ENCODE data around the gene HDAC2. TPM values are rescaled to one million over a fixed set of nuclear protein-coding genes. Genes with fewer than 3 reads are reported as not detected.
"Not testable (repeated sequence)": the region's sequence is repeated elsewhere in the genome, so short reads cannot be mapped to it uniquely, and the experiment has no call there.

Gene HDAC2
- total and polyA plus RNA-seq, 3 experiments from 2014 or later: 76.8 to 121 (median 115) TPM

DNA sequence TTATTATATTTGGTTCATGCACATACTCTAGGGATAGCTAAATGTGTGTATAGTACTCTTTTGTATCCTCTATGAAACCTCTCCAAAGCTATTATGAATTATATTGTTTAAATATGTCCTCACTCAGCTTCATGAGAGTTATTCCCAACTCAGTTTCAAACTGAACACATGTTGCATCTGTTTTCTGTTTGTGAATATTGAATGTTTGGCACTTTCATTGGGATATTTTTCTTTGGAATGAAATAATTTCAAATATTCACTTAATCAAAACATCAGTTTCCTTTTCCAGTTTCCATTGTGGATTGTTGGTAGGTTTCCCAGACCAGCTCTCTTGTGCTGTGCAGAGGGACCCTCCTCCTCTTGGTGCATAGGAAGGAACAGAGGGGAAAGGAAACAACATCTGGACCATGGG is 46.6 kb downstream of the HDAC2 start:
- POLR2A ChIA-PET: no interaction called here
- no peak for DNase-seq
- Histone ChIP-seq H3K36me3 (ENCODE audit: insufficient read depth, low read length) (no peaks in the 10 kb centered on the region), H3K27me3 (ENCODE audit: insufficient read depth, low read length, poor library complexity, severe bottlenecking) (no peaks in the 10 kb centered on the region), H3K27ac (ENCODE audit: low read depth, low read length) (no peak overlapping the region), H3K4me1 (ENCODE audit: insufficient read depth, low read length) (no peaks in the 10 kb centered on the region), H3K4me3 (ENCODE audit: low read length) (no peak overlapping the region), H3K9me3 (ENCODE audit: low read length) (no peaks in the 10 kb centered on the region)
- H3K27ac Mint-ChIP-seq: no peak overlapping the region
- H3K4me3 Mint-ChIP-seq: no peak overlapping the region
- peaks cover 0 to 1% (median 0%) of the 10 kb centered on the region in 3 donors for H3K36me3 Mint-ChIP-seq
- CTCF ChIA-PET: interaction anchor here (5.0 kb wide), 1 partner anchor 15 kb away, joined by 23 read pairs; no protein-coding TSS in a partner anchor
- H3K4me1 Mint-ChIP-seq: peaks cover 12 to 17% (median 15%) of the 10 kb centered on the region in 3 donors
- H3K27me3 Mint-ChIP-seq: peaks cover 5 to 10% of the 10 kb centered on the region in 2 donors
- peaks cover 4 to 10% (median 6%) of the 10 kb centered on the region in 5 donors for H3K9me3 Mint-ChIP-seq

DNA sequence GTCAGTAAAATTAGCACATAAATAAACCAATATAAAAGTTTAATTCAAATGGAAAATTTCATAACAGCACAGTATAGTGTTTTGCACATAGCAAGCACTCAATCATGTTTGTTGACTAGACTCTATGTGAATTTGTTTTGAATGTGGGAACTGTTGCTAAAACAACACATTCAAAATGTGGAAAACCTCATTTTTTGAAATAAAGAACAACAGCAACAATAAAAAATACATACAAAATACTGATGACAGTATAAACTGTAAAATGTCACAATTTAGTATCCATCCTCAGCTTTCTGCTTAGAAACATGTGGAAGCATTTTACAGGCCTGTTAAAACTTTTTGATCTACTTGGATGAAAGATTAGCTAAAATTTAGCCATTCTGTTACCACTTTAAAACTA is 47.4 kb downstream of the HDAC2 start:
- H3K9me3 ChIP-seq (ENCODE audit: low read length): no peaks in the 10 kb centered on the region
- Mint-ChIP-seq H3K36me3 (no peaks in the 10 kb centered on the region), H3K4me3 (no peak overlapping the region), H3K27ac (no peak overlapping the region), H3K27me3 (peaks cover 5 to 10% of the 10 kb centered on the region in 2 donors), H3K4me1 (peaks cover 12 to 17% (median 15%) of the 10 kb centered on the region in 3 donors), H3K9me3 (peaks cover 0 to 2% (median 0%) of the 10 kb centered on the region in 5 donors)
- ChIA-PET CTCF (interaction anchor here (1.8 to 5.0 kb wide), 2 partner anchors 14 to 15 kb away, joined by 6 to 23 read pairs; no protein-coding TSS in a partner anchor), POLR2A (no interaction called here)
- no peaks in the 10 kb centered on the region for H3K36me3 ChIP-seq (ENCODE audit: insufficient read depth, low read length)
- no peak for DNase-seq
- H3K4me3 ChIP-seq (ENCODE audit: low read length): no peak overlapping the region
- no peak overlapping the region for H3K27ac ChIP-seq (ENCODE audit: low read depth, low read length)
- no peaks in the 10 kb centered on the region for H3K4me1 ChIP-seq (ENCODE audit: insufficient read depth, low read length)
- no peaks in the 10 kb centered on the region for H3K27me3 ChIP-seq (ENCODE audit: insufficient read depth, low read length, poor library complexity, severe bottlenecking)

GRCh38 chr6:113921299-113921904 is 49.5 kb downstream of the HDAC2 start:
- ChIA-PET POLR2A (no interaction called here), CTCF (interaction anchor here (0.8 to 5.0 kb wide), 4 partner anchors 10 to 16 kb away, joined by 3 to 23 read pairs (median 6); no protein-coding TSS in a partner anchor)
- Mint-ChIP-seq H3K4me1 (peaks cover 12 to 17% (median 15%) of the 10 kb centered on the region in 3 donors), H3K27me3 (peaks cover 0 to 3% of the 10 kb centered on the region in 2 donors), H3K4me3 (peak overlapping the region in 1 of 7 donors; percentile 59), H3K27ac (peak overlapping the region in 2 of 8 donors; percentile 21 to 26), H3K9me3 (no peaks in the 10 kb centered on the region), H3K36me3 (no peaks in the 10 kb centered on the region)
- no peaks in the 10 kb centered on the region for H3K4me1 ChIP-seq (ENCODE audit: insufficient read depth, low read length)
- no peak for DNase-seq
- H3K4me3 ChIP-seq (ENCODE audit: low read length): no peak overlapping the region
- H3K9me3 ChIP-seq (ENCODE audit: low read length): no peaks in the 10 kb centered on the region
- no peaks in the 10 kb centered on the region for H3K36me3 ChIP-seq (ENCODE audit: insufficient read depth, low read length)
- no peaks in the 10 kb centered on the region for H3K27me3 ChIP-seq (ENCODE audit: insufficient read depth, low read length, poor library complexity, severe bottlenecking)
- H3K27ac ChIP-seq (ENCODE audit: low read depth, low read length): no peak overlapping the region

DNA sequence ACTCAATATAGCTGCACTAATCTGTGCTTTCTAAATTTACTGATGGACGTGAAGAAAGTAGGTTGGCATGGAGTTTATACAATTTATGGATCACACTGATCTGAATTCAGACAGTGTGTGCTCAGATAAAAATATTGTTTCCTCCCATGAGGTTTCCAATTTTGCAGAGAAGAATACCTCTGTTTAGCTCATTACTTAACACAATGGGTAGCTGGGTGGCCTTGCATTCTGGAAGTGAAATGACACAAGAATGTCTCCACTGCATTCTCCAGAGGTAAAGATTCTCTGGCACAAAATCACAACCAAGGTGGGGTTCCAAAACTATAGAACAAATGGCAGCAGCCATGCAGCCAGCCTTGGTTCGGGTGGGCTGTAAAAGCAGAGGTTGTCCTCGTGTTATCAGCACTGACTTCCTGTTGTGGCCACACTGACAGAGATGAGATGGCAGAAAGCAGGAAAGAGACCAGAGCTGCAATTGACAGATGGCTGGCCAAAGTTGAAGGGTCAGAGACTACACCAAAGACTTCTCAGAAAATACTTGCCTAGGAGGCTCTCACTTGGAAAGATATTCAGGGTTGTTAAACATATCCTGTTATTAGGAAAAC is 50.2 kb downstream of the HDAC2 start:
- ChIA-PET CTCF (interaction anchor here (1.4 to 5.0 kb wide), 2 partner anchors 9 to 12 kb away, joined by 6 to 23 read pairs; no protein-coding TSS in a partner anchor), POLR2A (no interaction called here)
- no peak for DNase-seq
- H3K4me1 Mint-ChIP-seq: peaks cover 12 to 17% (median 15%) of the 10 kb centered on the region in 3 donors
- no peaks in the 10 kb centered on the region for H3K9me3 ChIP-seq (ENCODE audit: low read length)
- peak overlapping the region in 4 of 8 donors; percentile 23 to 76 (median 46) for H3K27ac Mint-ChIP-seq
- H3K27ac ChIP-seq (ENCODE audit: low read depth, low read length): no peak overlapping the region
- H3K36me3 ChIP-seq (ENCODE audit: insufficient read depth, low read length): no peaks in the 10 kb centered on the region
- no peaks in the 10 kb centered on the region for H3K27me3 ChIP-seq (ENCODE audit: insufficient read depth, low read length, poor library complexity, severe bottlenecking)
- H3K27me3 Mint-ChIP-seq: peaks cover 0 to 3% of the 10 kb centered on the region in 2 donors
- H3K4me3 Mint-ChIP-seq: peak overlapping the region in 2 of 7 donors; percentile 5 to 6
- no peaks in the 10 kb centered on the region for H3K36me3 Mint-ChIP-seq
- H3K9me3 Mint-ChIP-seq: no peaks in the 10 kb centered on the region
- no peak overlapping the region for H3K4me3 ChIP-seq (ENCODE audit: low read length)
- H3K4me1 ChIP-seq (ENCODE audit: insufficient read depth, low read length): no peaks in the 10 kb centered on the region

- H3K27ac Mint-ChIP-seq; H3K4me3 Mint-ChIP-seq; H3K27me3 ChIP-seq (ENCODE audit: insufficient read depth, low read length, poor library complexity, severe bottlenecking); H3K4me1 ChIP-seq (ENCODE audit: insufficient read depth, low read length); H3K27me3 Mint-ChIP-seq; POLR2A ChIA-PET; H3K4me1 Mint-ChIP-seq; H3K27ac ChIP-seq (ENCODE audit: low read depth, low read length); H3K36me3 Mint-ChIP-seq; H3K9me3 Mint-ChIP-seq; H3K9me3 ChIP-seq (ENCODE audit: low read length); H3K4me3 ChIP-seq (ENCODE audit: low read length); H3K36me3 ChIP-seq (ENCODE audit: insufficient read depth, low read length); DNase-seq: not testable (repeated sequence)
- CTCF ChIA-PET: interaction anchor here (1.2 to 2.7 kb wide), 2 partner anchors 11 to 71 kb away, joined by 3 to 23 read pairs; no protein-coding TSS in a partner anchor
These were observed 60.7 kb downstream of the HDAC2 start for GRCh38 chr6:113910285-113910684.

GRCh38 chr6:113909224-113909856 is 61.6 kb downstream of the HDAC2 start:
- Mint-ChIP-seq H3K4me3 (no peak overlapping the region), H3K27me3 (peaks cover 3 to 4% of the 10 kb centered on the region in 2 donors), H3K36me3 (no peaks in the 10 kb centered on the region), H3K4me1 (peaks cover 2 to 8% (median 3%) of the 10 kb centered on the region in 3 donors), H3K27ac (no peak overlapping the region), H3K9me3 (no peaks in the 10 kb centered on the region)
- Histone ChIP-seq H3K27ac (ENCODE audit: low read depth, low read length) (no peak overlapping the region), H3K9me3 (ENCODE audit: low read length) (no peaks in the 10 kb centered on the region), H3K4me1 (ENCODE audit: insufficient read depth, low read length) (no peaks in the 10 kb centered on the region), H3K4me3 (ENCODE audit: low read length) (no peak overlapping the region), H3K36me3 (ENCODE audit: insufficient read depth, low read length) (no peaks in the 10 kb centered on the region), H3K27me3 (ENCODE audit: insufficient read depth, low read length, poor library complexity, severe bottlenecking) (no peaks in the 10 kb centered on the region)
- CTCF ChIA-PET: interaction anchor here (0.8 to 2.7 kb wide), 7 partner anchors 11 to 72 kb away, joined by 3 to 23 read pairs (median 3); no protein-coding TSS in a partner anchor
- peak in 2 of 5 donors; percentile 31 to 33 for DNase-seq
- POLR2A ChIA-PET: no interaction called here

DNA sequence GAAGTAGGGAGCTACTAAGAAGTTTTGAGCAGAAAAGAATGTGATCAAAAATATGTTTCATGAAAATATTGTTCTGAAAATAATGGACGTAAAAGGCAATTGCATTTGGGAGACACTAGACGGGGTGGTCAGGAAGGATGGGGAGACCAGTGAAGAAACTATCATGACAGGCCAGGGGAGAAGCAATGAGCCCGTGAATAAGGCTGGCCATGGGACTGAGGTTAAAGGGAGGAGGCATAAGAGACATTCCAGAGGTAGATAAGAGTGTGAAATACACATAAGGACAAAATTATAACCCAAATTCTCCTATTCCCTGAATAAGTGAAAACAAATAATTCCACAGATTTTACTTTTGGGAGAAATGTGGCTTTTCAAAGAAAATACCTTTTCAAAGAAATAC is 62.1 kb downstream of the HDAC2 start:
- Histone ChIP-seq H3K4me1 (ENCODE audit: insufficient read depth, low read length) (no peaks in the 10 kb centered on the region), H3K9me3 (ENCODE audit: low read length) (no peaks in the 10 kb centered on the region), H3K36me3 (ENCODE audit: insufficient read depth, low read length) (no peaks in the 10 kb centered on the region), H3K4me3 (ENCODE audit: low read length) (no peak overlapping the region), H3K27ac (ENCODE audit: low read depth, low read length) (no peak overlapping the region), H3K27me3 (ENCODE audit: insufficient read depth, low read length, poor library complexity, severe bottlenecking) (no peaks in the 10 kb centered on the region)
- Mint-ChIP-seq H3K4me3 (no peak overlapping the region), H3K4me1 (peaks cover 2 to 8% (median 3%) of the 10 kb centered on the region in 3 donors), H3K27me3 (peaks cover 3 to 4% of the 10 kb centered on the region in 2 donors), H3K9me3 (no peaks in the 10 kb centered on the region), H3K36me3 (no peaks in the 10 kb centered on the region), H3K27ac (peak overlapping the region in 1 of 8 donors; percentile 8)
- ChIA-PET POLR2A (no interaction called here), CTCF (interaction anchor here (0.8 to 2.7 kb wide), 7 partner anchors 11 to 1729 kb away, joined by 3 to 23 read pairs (median 4); no protein-coding TSS in a partner anchor)
- DNase-seq: no peak

Measured in CD8-positive, alpha-beta memory T cell (primary cell).